SK-N-SH (cell line): ENCODE data around the gene SLC8A1. TPM values are rescaled to one million over a fixed set of nuclear protein-coding genes. Genes with fewer than 3 reads are reported as not detected.

Experiments
- CHD2 ChIP-seq: fragments of 150-350 bp; IDR thresholded peaks from 2 replicates; pipeline ENCODE4 v1.6.1; 2018; ENCODE audit warnings: low read length; ENCODE audit not compliant: partially characterized antibody
- CTCF ChIP-seq: fragments of 200-600 bp; sonication (generic); IDR thresholded peaks from 2 replicates; pipeline ENCODE4 v1.6.1; 2017; ENCODE audit warnings: antibody characterized with exemption, mild to moderate bottlenecking, moderate library complexity
- ELF1 ChIP-seq: IDR thresholded peaks from 2 replicates; pipeline ENCODE4 v1.4.0; 2012
- EP300 ChIP-seq, 2 experiments: IDR thresholded peaks; 2 replicates each; pipeline versions ENCODE4 v1.4.0 to v1.6.1; 2012; ENCODE audit warnings: borderline replicate concordance in 1 of 2, low read depth in 1 of 2, low read length in 1 of 2
- EZH2phosphoT487 ChIP-seq: fragments of 200-600 bp; sonication (generic); IDR thresholded peaks from 2 replicates; pipeline ENCODE4 v1.6.1; 2017; ENCODE audit warnings: low read depth, mixed run types, mild to moderate bottlenecking, antibody characterized with exemption, moderate library complexity, borderline replicate concordance
- FOSL2 ChIP-seq: IDR thresholded peaks from 2 replicates; pipeline ENCODE4 v1.4.0; 2012; ENCODE audit warnings: low read depth, mild to moderate bottlenecking, moderate library complexity, borderline replicate concordance
- IRF3 ChIP-seq: fragments of 150-350 bp; IDR thresholded peaks from 2 replicates; pipeline ENCODE4 v1.6.1; 2016; ENCODE audit warnings: mild to moderate bottlenecking, low read depth, low read length
- JUND ChIP-seq: IDR thresholded peaks from 2 replicates; pipeline ENCODE4 v1.4.0; 2012
- MAX ChIP-seq: IDR thresholded peaks from 2 replicates; pipeline ENCODE4 v1.4.0; 2012; ENCODE audit warnings: low read depth
- MEF2A ChIP-seq: IDR thresholded peaks from 2 replicates; pipeline ENCODE4 v1.4.0; 2012; ENCODE audit warnings: low read depth, borderline replicate concordance
- MXI1 ChIP-seq: IDR thresholded peaks from 2 replicates; pipeline ENCODE4 v1.6.1; 2012; ENCODE audit warnings: mild to moderate bottlenecking, low read depth, low read length, improper control_type of control experiment
- NFIC ChIP-seq: IDR thresholded peaks from 2 replicates; pipeline ENCODE4 v1.4.0; 2012; ENCODE audit warnings: borderline replicate concordance
- NRF1 ChIP-seq: IDR thresholded peaks from 2 replicates; pipeline ENCODE4 v1.6.1; 2012; ENCODE audit warnings: low read depth, mild to moderate bottlenecking, low read length
- PBX3 ChIP-seq: IDR thresholded peaks from 2 replicates; pipeline ENCODE4; 2012
- RAD21 ChIP-seq: IDR thresholded peaks from 2 replicates; pipeline ENCODE4 v1.6.1; 2012; ENCODE audit warnings: mild to moderate bottlenecking, low read length
- RCOR1 ChIP-seq: fragments of 150-350 bp; IDR thresholded peaks from 2 replicates; pipeline ENCODE4 v1.6.1; 2017; ENCODE audit warnings: antibody characterized with exemption, low read length
- REST ChIP-seq: IDR thresholded peaks from 2 replicates; pipeline ENCODE4 v1.6.1; 2012; ENCODE audit warnings: mild to moderate bottlenecking, low read depth, low read length, moderate library complexity
- RXRA ChIP-seq: IDR thresholded peaks from 2 replicates; pipeline ENCODE4 v1.4.0; 2012; ENCODE audit warnings: low read depth, mild to moderate bottlenecking, borderline replicate concordance
- SIN3A ChIP-seq: IDR thresholded peaks from 2 replicates; pipeline ENCODE4 v1.6.1; 2012; ENCODE audit warnings: low read depth, mild to moderate bottlenecking, low read length, moderate library complexity, borderline replicate concordance
- SMC3 ChIP-seq: IDR thresholded peaks from 2 replicates; pipeline ENCODE4 v1.6.1; 2012; ENCODE audit warnings: low read depth, low read length, improper control_type of control experiment
- TAF1 ChIP-seq: IDR thresholded peaks from 2 replicates; pipeline ENCODE4 v1.6.1; 2012; ENCODE audit warnings: low read depth, mild to moderate bottlenecking, low read length, moderate library complexity, borderline replicate concordance
- TCF12 ChIP-seq: IDR thresholded peaks from 2 replicates; pipeline ENCODE4 v1.4.0; 2012
- TEAD4 ChIP-seq: IDR thresholded peaks from 2 replicates; pipeline ENCODE4 v1.4.0; 2012; ENCODE audit warnings: mild to moderate bottlenecking, borderline replicate concordance; ENCODE audit not compliant: insufficient read depth
- ZBTB33 ChIP-seq: IDR thresholded peaks from 2 replicates; pipeline ENCODE4 v1.4.0; 2012; ENCODE audit warnings: low read depth, borderline replicate concordance
- polyA plus RNA-seq, 3 experiments: library from polyadenylated mRNA; depleted of rRNA; stranded (reverse); fragments of >200 nt; gene quantifications; 2 replicates each; pipeline ENCODE4 v1.2.3, GENCODE V29; 2012

The SLC8A1 gene
- polyA plus RNA-seq, 1 of the 3 experiments (the other 2 are of a cell fraction), result 3.2 TPM

- TF ChIP-seq REST (no peak), JUND (no peak), MEF2A (no peak), MAX (no peak), SMC3 (no peak), CTCF (no peak), TAF1 (no peak), EP300 (IDR thresholded peaks at IDR 0.05; ENCODE audit: borderline replicate concordance in 1 of 2, low read depth in 1 of 2, low read length in 1 of 2) (peak in 1 of 2 experiments; percentile 81; a peak in 2 of 4 replicates), CHD2 (peak; percentile 31), RCOR1 (peak; percentile 75; the same call in 1 of the 2 replicates), RXRA (no peak), FOSL2 (no peak), SIN3A (no peak), ZBTB33 (no peak), EZH2phosphoT487 (no peak), TCF12 (no peak), IRF3 (no peak), MXI1 (peak; percentile 77), TEAD4 (no peak), NFIC (no peak), PBX3 (no peak), ELF1 (no peak), RAD21 (0 out of 2 replicates have a peak, but pooled peaks have one; percentile 12), NRF1 (no peak)
Measured at GRCh38 chr2:40458271-40458794, 6.4 kb upstream of the SLC8A1 start (continued).
